Spleen (tissue), 11 donors: Measurements from ENCODE around the gene SASH3. TPM values are rescaled to one million over a fixed set of nuclear protein-coding genes. Genes with fewer than 3 reads are reported as not detected.
A peak's percentile ranks its signal among the peaks of the same experiment; 100 is the strongest.

Experiments used
- DNase-seq: peaks from one replicate; pipeline ENCODE4 v3.0.0-alpha.2; 2020
- H3K27ac ChIP-seq, 8 donors: fragments of 200-600 bp; sonication (generic) in 7 of 8; 1 replicate in 4 of 8; 2 replicates in 4 of 8; pipeline versions ENCODE4 v1.5.0 to v1.8.0; 2016 to 2021; ENCODE audit warnings: inconsistent platforms in 4 of 8, mild to moderate bottlenecking in 4 of 8, moderate library complexity in 1 of 8
- H3K27me3 ChIP-seq, 7 donors: fragments of 200-600 bp; sonication (generic) in 6 of 7; replicated peaks in 1 of 7; 1 replicate in 4 of 7; 2 replicates in 3 of 7; pipeline versions ENCODE4 v1.5.0 to v1.8.0; 2016 to 2021; ENCODE audit warnings: inconsistent platforms in 3 of 7, mild to moderate bottlenecking in 1 of 7
- H3K36me3 ChIP-seq, 6 donors: fragments of 200-600 bp; sonication (generic) in 5 of 6; 1 replicate in 4 of 6; 2 replicates in 2 of 6; pipeline versions ENCODE4 v1.5.0 to v1.8.0; 2016 to 2021; ENCODE audit warnings: inconsistent platforms in 2 of 6
- H3K4me1 ChIP-seq, 6 donors: fragments of 200-600 bp; sonication (generic) in 5 of 6; 1 replicate in 3 of 6; 2 replicates in 3 of 6; pipeline versions ENCODE4 v1.5.0 to v1.8.0; 2016 to 2021; ENCODE audit warnings: inconsistent platforms in 3 of 6
- H3K4me3 ChIP-seq, 8 donors: fragments of 200-600 bp; sonication (generic) in 7 of 8; 1 replicate in 4 of 8; 2 replicates in 4 of 8; pipeline versions ENCODE4 v1.5.0 to v1.8.0; 2016 to 2021; ENCODE audit warnings: inconsistent platforms in 4 of 8, mild to moderate bottlenecking in 4 of 8, moderate library complexity in 2 of 8
- H3K9me3 ChIP-seq, 8 donors: fragments of 200-600 bp; sonication (generic) in 7 of 8; 1 replicate in 4 of 8; 2 replicates in 4 of 8; pipeline versions ENCODE4 v1.5.0 to v1.8.0; 2016 to 2021; ENCODE audit warnings: inconsistent platforms in 4 of 8
- CTCF ChIP-seq, 11 experiments: fragments of 200-600 bp in 7 of 11; fragments of 450-650 bp in 4 of 11; sonication (generic) in 4 of 11; IDR thresholded peaks in 8 of 11; conservative IDR thresholded peaks in 3 of 11; 1 replicate in 7 of 11; 2 replicates in 4 of 11; pipeline versions ENCODE4 v1.4.0 to v1.8.0; 2016 to 2021; ENCODE audit warnings: antibody characterized with exemption in 11 of 11, inconsistent platforms in 4 of 11, mild to moderate bottlenecking in 1 of 11
- POLR2A ChIP-seq, 3 donors: fragments of 450-650 bp; IDR thresholded peaks; one replicate each; pipeline ENCODE4 v1.5.1; 2017; ENCODE audit warnings: antibody characterized with exemption in 3 of 3, mild to moderate bottlenecking in 1 of 3
- POLR2AphosphoS5 ChIP-seq, 3 donors: sonication (generic); formaldehyde crosslinking; IDR thresholded peaks; one replicate each; pipeline ENCODE4 v1.5.1; 2017; ENCODE audit warnings: antibody characterized with exemption in 3 of 3
- WGBS, 5 donors: extraction: QIAGEN DNeasy Blood & Tissue Kit in 3 of 5; methylation state at CpG; one replicate each; pipeline versions ENCODE4 v1.1.5 to v1.1.7; 2013 to 2018; 5-methylcytosine and 5-hydroxymethylcytosine counted together
- intact Hi-C: fragments of 100-400 bp; cut with DNase I; formaldehyde crosslinking; loops from one replicate; pipeline ENCODE4 v1.15.0; 2023; ENCODE audit warnings: low total_unique reads
- polyA plus RNA-seq, 3 donors: library from polyadenylated mRNA; stranded (reverse); fragments of 200-250 nt; gene quantifications; one replicate each; pipeline ENCODE4 v1.2.1, GENCODE V29; 2013
- total RNA-seq, 7 donors: library from RNA; depleted of rRNA in 3 of 7; stranded (reverse); fragments of >200 nt in 3 of 7; fragmentation: NEBNext Ultra II Directional in 4 of 7; extraction: Animal tissue kit (Norgen Biotek cat#: 25700) in 4 of 7; gene quantifications; one replicate each; pipeline versions ENCODE4 v1.1.0 to v1.2.1, GENCODE V29; 2016 to 2021
- donor health status: healthy with polysubstance abuse.
- donor health status: DM: no; HTN: no; CAD: no; lungs with moderate emphysema.
- donor health status: DM: no; HTN: no; CAD: no.
- donor health status: Bipolar disorder and iron deficiency.
- donor health status: healthy.
- donor health status: DM: no; HTN: no; CAD: no.
- donor health status: DM: yes; HTN: yes; CAD: no.

SASH3 gene
- total and polyA plus RNA-seq, 10 donors, result 111 to 204 (median 140) TPM

- no peak overlapping the region for H3K4me3 ChIP-seq
- H3K27me3 ChIP-seq, result no peaks in the 10 kb centered on the region
- intact Hi-C loops, result no loop called here
- H3K4me1 ChIP-seq, result no peaks in the 10 kb centered on the region
- 70 to 86% (median 79%) methylated on average over 7 of the region's 7 CpGs for WGBS, 5 donors
- H3K27ac ChIP-seq, result peak overlapping the region in 4 of 8 donors; percentile 0 to 58 (median 30)
- H3K36me3 ChIP-seq, result peaks cover 0 to 31% (median 6%) of the 10 kb centered on the region in 6 donors
- TF ChIP-seq POLR2A (IDR thresholded peaks at IDR 0.05) (no peak), CTCF (IDR thresholded peaks at IDR 0.05 in 8 of 11, conservative IDR thresholded peaks at IDR 0.05 in 3 of 11) (no peak), POLR2AphosphoS5 (IDR thresholded peaks at IDR 0.05) (no peak)
- H3K9me3 ChIP-seq, result no peaks in the 10 kb centered on the region
- DNase-seq, result no peak
Measured at GRCh38 chrX:129808829-129809796, 29.4 kb downstream of the SASH3 start.

GRCh38 chrX:129813662-129814368, 34.1 kb downstream of the SASH3 start:
- Histone ChIP-seq H3K27ac (no peak overlapping the region), H3K4me3 (no peak overlapping the region), H3K27me3 (no peaks in the 10 kb centered on the region), H3K36me3 (peaks cover 0 to 12% (median 0%) of the 10 kb centered on the region in 6 donors), H3K4me1 (no peaks in the 10 kb centered on the region), H3K9me3 (no peaks in the 10 kb centered on the region)
- 56 to 93% (median 84%) methylated on average over 6 of the region's 6 CpGs for WGBS, 5 donors
- intact Hi-C loops, result no loop called here
- TF ChIP-seq CTCF (IDR thresholded peaks at IDR 0.05 in 8 of 11, conservative IDR thresholded peaks at IDR 0.05 in 3 of 11) (no peak), POLR2AphosphoS5 (IDR thresholded peaks at IDR 0.05) (no peak), POLR2A (IDR thresholded peaks at IDR 0.05) (no peak)
- no peak for DNase-seq

- DNase-seq, result no peak
- intact Hi-C loops, result no loop called here
- H3K27me3 ChIP-seq, result no peaks in the 10 kb centered on the region
- WGBS, 5 donors, result 81 to 100% (median 93%) methylated on average over 2 of the region's 2 CpGs
- peaks cover 0 to 3% (median 0%) of the 10 kb centered on the region in 6 donors for H3K4me1 ChIP-seq
- H3K9me3 ChIP-seq, result no peaks in the 10 kb centered on the region
- H3K36me3 ChIP-seq, result peaks cover 0 to under 1% (median 0%) of the 10 kb centered on the region in 6 donors
- no peak overlapping the region for H3K4me3 ChIP-seq
- TF ChIP-seq CTCF (IDR thresholded peaks at IDR 0.05 in 8 of 11, conservative IDR thresholded peaks at IDR 0.05 in 3 of 11), result no peak
- TF ChIP-seq POLR2AphosphoS5 (IDR thresholded peaks at IDR 0.05), result no peak
- TF ChIP-seq POLR2A (IDR thresholded peaks at IDR 0.05), result no peak
- H3K27ac ChIP-seq, result no peak overlapping the region
Measured at GRCh38 chrX:129818123-129818522, 38.4 kb downstream of the SASH3 start.
